Activated CD4-positive, alpha-beta T cell treated with anti-CD3 and anti-CD28 coated beads for 1 hour (primary cell): ENCODE measurements around the gene CENPO.

ENCODE experiments used
- DNase-seq: peaks from one replicate; pipeline ENCODE4 v3.0.0-alpha.2; 2020

The CENPO gene

GRCh38 chr2:24792874-24793760, at the start of gene CENPO, which contains the start of gene PTRHD1:
Gene CENPO, plus strand, starts transcription at chr2:24793425. Its CDS starts 495 bp downstream, at chr2:24793920.
Gene PTRHD1, minus strand, starts transcription at chr2:24793391. Its CDS starts 14 bp downstream, at chr2:24793377.
- peak; percentile 92 for DNase-seq

GRCh38 chr2:24743924-24744323, 49.3 kb upstream of the CENPO start:
- DNase-seq: no peak

GRCh38 chr2:24744356-24744755, 48.9 kb upstream of the CENPO start:
- no peak for DNase-seq

GRCh38 chr2:24745825-24746224, 47.4 kb upstream of the CENPO start:
- no peak for DNase-seq

- no peak for DNase-seq
Observed at GRCh38 chr2:24747299-24747698, 45.9 kb upstream of the CENPO start.

- DNase-seq: no peak
Observed at GRCh38 chr2:24749069-24749691, 44.0 kb upstream of the CENPO start.

- DNase-seq: no peak
Observed at GRCh38 chr2:24754985-24755705, 38.1 kb upstream of the CENPO start.

GRCh38 chr2:24756789-24757188, 36.4 kb upstream of the CENPO start:
- no peak for DNase-seq

- no peak for DNase-seq
Observed at GRCh38 chr2:24761866-24762265, 31.4 kb upstream of the CENPO start.

- no peak for DNase-seq
Observed at GRCh38 chr2:24762518-24762917, 30.7 kb upstream of the CENPO start.

GRCh38 chr2:24763843-24764242, 29.4 kb upstream of the CENPO start:
- DNase-seq: no peak

GRCh38 chr2:24766609-24767008, 26.6 kb upstream of the CENPO start:
- DNase-seq: no peak

GRCh38 chr2:24768013-24768412, 25.2 kb upstream of the CENPO start:
- no peak for DNase-seq

- DNase-seq: no peak
Observed at GRCh38 chr2:24768601-24769000, 24.6 kb upstream of the CENPO start.

- DNase-seq: no peak
Observed at GRCh38 chr2:24771061-24771460, 22.2 kb upstream of the CENPO start.

GRCh38 chr2:24771764-24772586, 21.2 kb upstream of the CENPO start:
- DNase-seq: no peak

- no peak for DNase-seq
Observed at GRCh38 chr2:24774373-24774772, 18.9 kb upstream of the CENPO start.

- DNase-seq: no peak
Observed at GRCh38 chr2:24779116-24779515, 14.1 kb upstream of the CENPO start.

GRCh38 chr2:24783641-24784040, 9.6 kb upstream of the CENPO start:
- no peak for DNase-seq

GRCh38 chr2:24785671-24786321, 7.4 kb upstream of the CENPO start:
- no peak for DNase-seq

GRCh38 chr2:24787532-24787931, 5.7 kb upstream of the CENPO start:
- no peak for DNase-seq

GRCh38 chr2:24788816-24789215, 4.4 kb upstream of the CENPO start:
- no peak for DNase-seq
